ENCODE data around the gene GRIK5. TPM values are rescaled to one million over a fixed set of nuclear protein-coding genes. Genes with fewer than 3 reads are reported as not detected.

The GRIK5 gene
- total RNA-seq, 1 experiment from 2014 or later: 0.48 TPM

GRCh38 chr19:42057846-42058245 is 12.2 kb downstream of the GRIK5 start:
- Histone ChIP-seq H3K27me3 (replicated peaks; ENCODE audit: control insufficient read depth, insufficient read depth, low read length) (no peaks in the 10 kb centered on the region; the same call in 1 of the 2 replicates), H3K36me3 (ENCODE audit: control insufficient read depth, insufficient read depth, low read length) (no peaks in the 10 kb centered on the region), H3K4me1 (no peaks in the 10 kb centered on the region), H3K4me3 (ENCODE audit: low read depth, low read length) (no peak overlapping the region), H3K9me3 (no peaks in the 10 kb centered on the region)
- intact Hi-C loops (cut with micrococcal nuclease; ENCODE audit: unreplicated experiment): no loop called here
- ChIA-PET POLR2A (no interaction called here), CTCF (interaction anchor here (1.0 kb wide), 1 partner anchor 10 kb away, joined by 5 read pairs; no protein-coding TSS in a partner anchor)
- no peak for TF ChIP-seq CTCF (IDR thresholded peaks at IDR 0.05; ENCODE audit: insufficient read depth in 1 of 2, low read depth in 1 of 2, low read length in 1 of 2, severe bottlenecking in 1 of 2, unreplicated experiment in 1 of 2)
- Mint-ChIP-seq H3K36me3 (ENCODE audit: insufficient read depth, unreplicated experiment) (no peaks in the 10 kb centered on the region), H3K4me1 (ENCODE audit: low read depth, unreplicated experiment) (peaks cover 5% of the 10 kb centered on the region), H3K4me3 (ENCODE audit: unreplicated experiment) (no peak overlapping the region), H3K27ac (ENCODE audit: unreplicated experiment) (no peak overlapping the region), H3K9me3 (ENCODE audit: unreplicated experiment) (no peaks in the 10 kb centered on the region), H3K27me3 (ENCODE audit: insufficient read depth, unreplicated experiment) (peaks cover 3% of the 10 kb centered on the region)
- DNase-seq: no peak
- BruUV-seq (replicated peaks): no TSS peak

- Histone ChIP-seq H3K4me1 (no peaks in the 10 kb centered on the region), H3K9me3 (no peaks in the 10 kb centered on the region), H3K27me3 (replicated peaks; ENCODE audit: control insufficient read depth, insufficient read depth, low read length) (no peaks in the 10 kb centered on the region; the same call in 1 of the 2 replicates), H3K36me3 (ENCODE audit: control insufficient read depth, insufficient read depth, low read length) (no peaks in the 10 kb centered on the region), H3K4me3 (ENCODE audit: low read depth, low read length) (no peak overlapping the region)
- no peak for TF ChIP-seq CTCF (IDR thresholded peaks at IDR 0.05; ENCODE audit: insufficient read depth in 1 of 2, low read depth in 1 of 2, low read length in 1 of 2, severe bottlenecking in 1 of 2, unreplicated experiment in 1 of 2)
- BruUV-seq (replicated peaks): no TSS peak
- Mint-ChIP-seq H3K4me1 (ENCODE audit: low read depth, unreplicated experiment) (peaks cover 4% of the 10 kb centered on the region), H3K27ac (ENCODE audit: unreplicated experiment) (no peak overlapping the region), H3K27me3 (ENCODE audit: insufficient read depth, unreplicated experiment) (peaks cover 3% of the 10 kb centered on the region), H3K9me3 (ENCODE audit: unreplicated experiment) (no peaks in the 10 kb centered on the region), H3K36me3 (ENCODE audit: insufficient read depth, unreplicated experiment) (no peaks in the 10 kb centered on the region), H3K4me3 (ENCODE audit: unreplicated experiment) (no peak overlapping the region)
- DNase-seq: no peak
- intact Hi-C loops (cut with micrococcal nuclease; ENCODE audit: unreplicated experiment): no loop called here
- ChIA-PET POLR2A (no interaction called here), CTCF (no interaction called here)
Observed at GRCh38 chr19:42054205-42054604, 15.8 kb downstream of the GRIK5 start.

- Histone ChIP-seq H3K4me1 (no peaks in the 10 kb centered on the region), H3K9me3 (no peaks in the 10 kb centered on the region), H3K36me3 (ENCODE audit: control insufficient read depth, insufficient read depth, low read length) (no peaks in the 10 kb centered on the region), H3K27me3 (replicated peaks; ENCODE audit: control insufficient read depth, insufficient read depth, low read length) (no peaks in the 10 kb centered on the region; the same call in 1 of the 2 replicates), H3K4me3 (ENCODE audit: low read depth, low read length) (no peak overlapping the region)
- CTCF ChIA-PET: interaction anchor here (0.6 to 1.5 kb wide), 2 partner anchors 18 to 300 kb away, joined by 3 to 4 read pairs; no protein-coding TSS in a partner anchor
- Mint-ChIP-seq H3K27me3 (ENCODE audit: insufficient read depth, unreplicated experiment) (peaks cover 3% of the 10 kb centered on the region), H3K9me3 (ENCODE audit: unreplicated experiment) (no peaks in the 10 kb centered on the region), H3K4me1 (ENCODE audit: low read depth, unreplicated experiment) (peaks cover 8% of the 10 kb centered on the region), H3K36me3 (ENCODE audit: insufficient read depth, unreplicated experiment) (no peaks in the 10 kb centered on the region), H3K27ac (ENCODE audit: unreplicated experiment) (no peak overlapping the region), H3K4me3 (ENCODE audit: unreplicated experiment) (no peak overlapping the region)
- TF ChIP-seq CTCF (IDR thresholded peaks at IDR 0.05; ENCODE audit: insufficient read depth in 1 of 2, low read depth in 1 of 2, low read length in 1 of 2, severe bottlenecking in 1 of 2, unreplicated experiment in 1 of 2): no peak
- no peak for DNase-seq
- POLR2A ChIA-PET: no interaction called here
- no TSS peak for BruUV-seq (replicated peaks)
- intact Hi-C loops (cut with micrococcal nuclease; ENCODE audit: unreplicated experiment): no loop called here
Observed at GRCh38 chr19:42053037-42053935, 16.7 kb downstream of the GRIK5 start.
